H1 (cell line): ENCODE data around the gene DENND1A. TPM values are rescaled to one million over a fixed set of nuclear protein-coding genes. Genes with fewer than 3 reads are reported as not detected.
"Not testable (repeated sequence)": the region's sequence is repeated elsewhere in the genome, so short reads cannot be mapped to it uniquely, and the experiment has no call there.

Experiments used
- CTCF ChIA-PET: fragments of 300-600 bp; sonication (Branson Sonifier 250); formaldehyde crosslinking; loops from one replicate; lab custom pipeline; 2021; ENCODE audit not compliant: partially characterized antibody; lab: Charles Lee
- POLR2A ChIA-PET: fragments of 300-600 bp; sonication (Branson Sonifier 250); formaldehyde crosslinking; loops from one replicate; lab custom pipeline; 2021; ENCODE audit warnings: inconsistent platforms; ENCODE audit not compliant: partially characterized antibody; lab: Charles Lee
- DNase-seq, 2 experiments: peaks; one replicate each; pipeline versions ENCODE4 v3.0.0 to v3.0.0-alpha.2; 2010 to 2022; ENCODE audit warnings: low spot score in 2 of 2, low read depth in 1 of 2, mixed read lengths in 1 of 2
- FAIRE-seq: peaks from 2 replicates; lab custom pipeline; 2011; peaks lifted over from hg19 to GRCh38; lab: Jason Lieb, UNC
- H2AFZ ChIP-seq: 2 replicates; pipeline ENCODE4 v1.8.1; 2012; ENCODE audit warnings: low read length, inconsistent platforms
- H2AK5ac ChIP-seq: 2 replicates; pipeline ENCODE4 v1.6.1; 2013; ENCODE audit warnings: low read depth, low read length
- H2BK120ac ChIP-seq: replicated peaks from 2 replicates; pipeline ENCODE3; 2013; ENCODE audit warnings: low read depth, low read length, inconsistent platforms
- H2BK12ac ChIP-seq: 2 replicates; pipeline ENCODE4 v1.6.1; 2013; ENCODE audit warnings: low read depth, low read length
- H2BK15ac ChIP-seq: 2 replicates; pipeline ENCODE4 v1.6.1; 2013; ENCODE audit warnings: low read length
- H2BK20ac ChIP-seq: 2 replicates; pipeline ENCODE4 v1.6.1; 2013; ENCODE audit warnings: low read length
- H2BK5ac ChIP-seq: 2 replicates; pipeline ENCODE4 v1.6.1; 2013; ENCODE audit warnings: low read depth, low read length
- H3K14ac ChIP-seq: 2 replicates; pipeline ENCODE4 v1.6.1; 2013; ENCODE audit warnings: inconsistent platforms; ENCODE audit not compliant: insufficient read length
- H3K18ac ChIP-seq: 2 replicates; pipeline ENCODE4 v1.6.1; 2013; ENCODE audit warnings: low read length; ENCODE audit errors: extremely low read depth
- H3K23ac ChIP-seq: 2 replicates; pipeline ENCODE4 v1.6.1; 2013; ENCODE audit warnings: inconsistent platforms; ENCODE audit not compliant: insufficient read length
- H3K23me2 ChIP-seq: 2 replicates; pipeline ENCODE4 v1.6.1; 2013; ENCODE audit warnings: low read depth, low read length
- H3K27ac ChIP-seq: 2 replicates; pipeline ENCODE4 v1.6.1; 2011; ENCODE audit warnings: low read depth, low read length, inconsistent platforms
- H3K27me3 ChIP-seq, 4 experiments: replicated peaks in 1 of 4; 1 replicate in 1 of 4; 2 replicates in 3 of 4; pipeline versions ENCODE4 v1.6.1 to v1.8.1; 2011 to 2013; ENCODE audit warnings: low read length in 3 of 4, mild to moderate bottlenecking in 3 of 4, inconsistent platforms in 2 of 4, mixed read lengths in 2 of 4, moderate library complexity in 1 of 4; ENCODE audit not compliant: control insufficient read depth in 3 of 4, insufficient read depth in 3 of 4; ENCODE audit errors: extremely low read depth in 1 of 4
- H3K36me3 ChIP-seq, 4 experiments: 2 replicates each; pipeline versions ENCODE4 v1.6.1 to v1.8.1; 2011 to 2013; ENCODE audit warnings: mild to moderate bottlenecking in 4 of 4, low read length in 3 of 4, moderate library complexity in 2 of 4, control low read depth in 1 of 4, inconsistent platforms in 1 of 4; ENCODE audit not compliant: insufficient read depth in 4 of 4, control insufficient read depth in 2 of 4
- H3K4ac ChIP-seq: replicated peaks from 2 replicates; pipeline ENCODE3; 2013; ENCODE audit warnings: low read length, low read depth, mixed read lengths, inconsistent platforms; ENCODE audit not compliant: insufficient read length
- H3K4me1 ChIP-seq, 4 experiments: replicated peaks in 1 of 4; 1 replicate in 1 of 4; 2 replicates in 3 of 4; pipeline versions ENCODE4 v1.6.1 to v1.8.1; 2011 to 2013; ENCODE audit warnings: low read length in 3 of 4, inconsistent platforms in 2 of 4, mixed read lengths in 1 of 4; ENCODE audit not compliant: insufficient read depth in 4 of 4, control insufficient read depth in 3 of 4
- H3K4me2 ChIP-seq, 2 experiments: 2 replicates each; pipeline versions ENCODE4 v1.6.1 to v1.8.1; 2011 to 2013; ENCODE audit warnings: low read depth in 2 of 2, low read length in 2 of 2, control low read depth in 1 of 2, inconsistent platforms in 1 of 2, mild to moderate bottlenecking in 1 of 2; ENCODE audit not compliant: insufficient read depth in 1 of 2
- H3K4me3 ChIP-seq, 4 experiments: fragments of 200-600, 300-600 bp in 1 of 4; sonication (generic), shearing (Covaris generic), sonication (Bioruptor Twin) in 1 of 4; 2 replicates each; pipeline versions ENCODE4 v1.5.1 to v1.8.1; 2011 to 2016; ENCODE audit warnings: low read length in 4 of 4, low read depth in 3 of 4, control low read depth in 2 of 4, inconsistent platforms in 2 of 4, mild to moderate bottlenecking in 2 of 4, mixed read lengths in 1 of 4, moderate library complexity in 1 of 4; ENCODE audit not compliant: insufficient read depth in 2 of 4; ENCODE audit errors: extremely low read depth in 1 of 4
- H3K56ac ChIP-seq: replicated peaks from 2 replicates; pipeline ENCODE3; 2013; ENCODE audit warnings: low read depth, mild to moderate bottlenecking, mixed read lengths, low read length, inconsistent platforms; ENCODE audit not compliant: insufficient read length
- H3K79me1 ChIP-seq: 2 replicates; pipeline ENCODE4 v1.6.1; 2013; ENCODE audit warnings: low read depth, low read length, control low read depth
- H3K79me2 ChIP-seq, 2 experiments: 2 replicates each; pipeline versions ENCODE4 v1.6.1 to v1.8.1; 2012 to 2013; ENCODE audit warnings: low read length in 2 of 2, mild to moderate bottlenecking in 2 of 2, inconsistent platforms in 1 of 2; ENCODE audit not compliant: insufficient read depth in 2 of 2, control insufficient read depth in 1 of 2
- H3K9ac ChIP-seq, 4 experiments: replicated peaks in 1 of 4; 1 replicate in 1 of 4; 2 replicates in 3 of 4; pipeline versions ENCODE4 v1.6.1 to v1.8.1; 2011 to 2013; ENCODE audit warnings: low read depth in 3 of 4, low read length in 3 of 4, control low read depth in 2 of 4, mild to moderate bottlenecking in 2 of 4, moderate library complexity in 2 of 4, inconsistent platforms in 1 of 4; ENCODE audit errors: extremely low read depth in 1 of 4
- H3K9me3 ChIP-seq, 2 experiments: 2 replicates each; pipeline versions ENCODE4 v1.6.1 to v1.8.1; 2012 to 2013; ENCODE audit warnings: mild to moderate bottlenecking in 2 of 2, moderate library complexity in 2 of 2, control low read depth in 1 of 2, inconsistent platforms in 1 of 2, low read depth in 1 of 2, low read length in 1 of 2, mixed read lengths in 1 of 2; ENCODE audit not compliant: insufficient read depth in 2 of 2
- H4K20me1 ChIP-seq, 2 experiments: replicated peaks in 1 of 2; 2 replicates each; pipeline versions ENCODE3 to v1.8.1; 2011 to 2013; ENCODE audit warnings: inconsistent platforms in 2 of 2, low read length in 2 of 2, mild to moderate bottlenecking in 1 of 2; ENCODE audit not compliant: insufficient read depth in 2 of 2, control insufficient read depth in 1 of 2
- H4K5ac ChIP-seq: 2 replicates; pipeline ENCODE4 v1.6.1; 2013; ENCODE audit warnings: low read length, low read depth, mixed read lengths, inconsistent platforms; ENCODE audit not compliant: insufficient read length
- H4K8ac ChIP-seq: 2 replicates; pipeline ENCODE4 v1.8.0; 2013; ENCODE audit warnings: mild to moderate bottlenecking, moderate library complexity, low read length, inconsistent platforms; ENCODE audit not compliant: insufficient read depth; ENCODE audit errors: extremely low read depth
- H4K91ac ChIP-seq: replicated peaks from 2 replicates; pipeline ENCODE3; 2013; ENCODE audit warnings: low read length, mixed read lengths, inconsistent platforms; ENCODE audit not compliant: insufficient read length
- WGBS, 2 experiments: shearing (Covaris generic) in 1 of 2; methylation state at CpG; one replicate each; pipeline versions ENCODE4 v1.1.6 to v1.1.7; 2013 to 2015; ENCODE audit warnings: low lambda C conversion rate in 2 of 2, mixed read lengths in 2 of 2, inconsistent platforms in 1 of 2, low coverage in 1 of 2, missing lambda C conversion rate in 1 of 2; ENCODE audit not compliant: insufficient replicate concordance in 2 of 2, insufficient coverage in 1 of 2, insufficient read length in 1 of 2; ENCODE audit errors: extremely low coverage in 1 of 2, missing lambda C conversion rate in 1 of 2; 5-methylcytosine and 5-hydroxymethylcytosine counted together
- polyA plus RNA-seq, 7 experiments: library from polyadenylated mRNA; depleted of rRNA in 3 of 7; stranded (reverse) in 5 of 7; unstranded in 2 of 7; fragments of >200 nt in 5 of 7; fragments of 200-250 nt in 2 of 7; gene quantifications; 1 replicate in 5 of 7; 2 replicates in 1 of 7; 4 replicates in 1 of 7; pipeline versions ENCODE4 v1.2.1 to v1.2.3, GENCODE V29; 2011 to 2013; ENCODE audit warnings: missing spikeins in 2 of 7, mixed read lengths in 2 of 7
- total RNA-seq: library from RNA; stranded (reverse); fragmentation: NEBNext Ultra II Directional; extraction: Animal tissue kit (Norgen Biotek cat#: 25700); gene quantifications from 2 replicates; pipeline ENCODE4 v1.2.1, GENCODE V29; 2021

The DENND1A gene
- total and polyA plus RNA-seq, 2 of the 8 experiments (the other 6 are each of a cell fraction or from before 2014, with no cell fraction given), result 24.1 to 26.4 TPM

GRCh38 chr9:123815856-123816255 is 114.1 kb downstream of the DENND1A start:
- H4K8ac ChIP-seq, H3K27me3 ChIP-seq, H2AFZ ChIP-seq, H3K18ac ChIP-seq, H2BK120ac ChIP-seq, H3K9me3 ChIP-seq, H3K4me3 ChIP-seq, H2BK15ac ChIP-seq, H2BK12ac ChIP-seq, H4K5ac ChIP-seq, H3K4me2 ChIP-seq, H3K79me1 ChIP-seq, H4K20me1 ChIP-seq, H3K36me3 ChIP-seq, H3K14ac ChIP-seq, H3K4ac ChIP-seq, H3K9ac ChIP-seq, H2AK5ac ChIP-seq, H2BK20ac ChIP-seq, H4K91ac ChIP-seq, H3K23ac ChIP-seq, H3K79me2 ChIP-seq, H2BK5ac ChIP-seq, H3K56ac ChIP-seq, H3K23me2 ChIP-seq, DNase-seq, H3K4me1 ChIP-seq, FAIRE-seq, POLR2A ChIA-PET, H3K27ac ChIP-seq: not testable (repeated sequence)
- WGBS, 2 experiments, result 83% methylated on average over 5 of the region's 5 CpGs; no CpG with 5 or more reads in 1 of the 2 experiments
- CTCF ChIA-PET, result interaction anchor here (0.6 kb wide), 1 partner anchor 91 kb away, joined by 3 read pairs; no protein-coding TSS in a partner anchor
